ENCODE data around the gene ANKRD49. TPM values are rescaled to one million over a fixed set of nuclear protein-coding genes. Genes with fewer than 3 reads are reported as not detected.

The ANKRD49 gene
- total RNA-seq, 1 donor from 2014 or later, result 8.1 TPM

DNA sequence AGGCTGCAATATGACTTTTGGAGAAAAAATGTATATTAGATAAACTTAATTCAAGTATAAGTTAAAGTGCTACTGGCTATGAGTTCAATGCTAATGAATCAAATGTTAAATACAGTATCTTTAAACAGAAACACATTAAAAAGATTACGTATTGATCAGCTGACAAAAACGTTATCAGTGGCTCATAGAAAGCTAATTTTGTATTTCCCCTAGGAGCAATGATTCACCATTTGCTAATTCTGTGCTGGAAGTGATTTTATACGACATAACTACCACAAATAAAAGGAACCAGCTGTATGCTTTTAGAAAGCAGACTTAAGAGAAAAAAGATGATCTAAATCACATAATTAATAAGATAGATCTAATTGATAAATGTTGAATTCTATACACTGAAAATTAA is 43.7 kb upstream of the ANKRD49 start:
- DNase-seq (ENCODE audit: low spot score), result no peak
- TF ChIP-seq, protein P1, sequence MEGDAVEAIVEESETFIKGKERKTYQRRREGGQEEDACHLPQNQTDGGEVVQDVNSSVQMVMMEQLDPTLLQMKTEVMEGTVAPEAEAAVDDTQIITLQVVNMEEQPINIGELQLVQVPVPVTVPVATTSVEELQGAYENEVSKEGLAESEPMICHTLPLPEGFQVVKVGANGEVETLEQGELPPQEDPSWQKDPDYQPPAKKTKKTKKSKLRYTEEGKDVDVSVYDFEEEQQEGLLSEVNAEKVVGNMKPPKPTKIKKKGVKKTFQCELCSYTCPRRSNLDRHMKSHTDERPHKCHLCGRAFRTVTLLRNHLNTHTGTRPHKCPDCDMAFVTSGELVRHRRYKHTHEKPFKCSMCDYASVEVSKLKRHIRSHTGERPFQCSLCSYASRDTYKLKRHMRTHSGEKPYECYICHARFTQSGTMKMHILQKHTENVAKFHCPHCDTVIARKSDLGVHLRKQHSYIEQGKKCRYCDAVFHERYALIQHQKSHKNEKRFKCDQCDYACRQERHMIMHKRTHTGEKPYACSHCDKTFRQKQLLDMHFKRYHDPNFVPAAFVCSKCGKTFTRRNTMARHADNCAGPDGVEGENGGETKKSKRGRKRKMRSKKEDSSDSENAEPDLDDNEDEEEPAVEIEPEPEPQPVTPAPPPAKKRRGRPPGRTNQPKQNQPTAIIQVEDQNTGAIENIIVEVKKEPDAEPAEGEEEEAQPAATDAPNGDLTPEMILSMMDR (IDR thresholded peaks at IDR 0.05; ENCODE audit: unreplicated experiment), result no peak
- Mint-ChIP-seq H3K4me1 (ENCODE audit: unreplicated experiment) (no peaks in the 10 kb centered on the region), H3K27me3 (ENCODE audit: unreplicated experiment) (no peaks in the 10 kb centered on the region), H3K4me3 (ENCODE audit: unreplicated experiment) (no peak overlapping the region), H3K36me3 (ENCODE audit: low read depth, unreplicated experiment) (peaks cover 7% of the 10 kb centered on the region), H3K27ac (ENCODE audit: unreplicated experiment) (no peak overlapping the region), H3K9me3 (ENCODE audit: unreplicated experiment) (no peaks in the 10 kb centered on the region)

DNA sequence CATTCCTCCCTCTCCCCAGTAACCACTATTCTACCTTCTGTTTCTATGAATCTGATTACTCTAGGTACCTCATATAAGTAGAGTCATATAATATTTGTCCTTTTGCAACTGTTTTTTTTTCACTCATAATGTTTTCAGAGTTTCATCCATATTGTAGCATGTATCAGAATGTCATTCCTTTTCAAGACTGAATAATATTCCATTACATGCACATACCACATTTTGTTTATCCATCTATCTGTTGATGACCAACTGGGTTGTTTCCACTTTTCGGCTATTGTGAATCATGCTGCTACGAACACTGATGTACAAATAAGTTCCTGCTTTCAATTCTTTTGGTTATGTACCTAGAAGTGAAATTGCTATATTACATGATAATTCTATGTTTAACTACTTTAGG is 40.8 kb upstream of the ANKRD49 start:
- TF ChIP-seq, protein P1 (IDR thresholded peaks at IDR 0.05; ENCODE audit: unreplicated experiment), result no peak
- Mint-ChIP-seq H3K9me3 (ENCODE audit: unreplicated experiment) (no peaks in the 10 kb centered on the region), H3K27ac (ENCODE audit: unreplicated experiment) (no peak overlapping the region), H3K27me3 (ENCODE audit: unreplicated experiment) (no peaks in the 10 kb centered on the region), H3K36me3 (ENCODE audit: low read depth, unreplicated experiment) (peaks cover 7% of the 10 kb centered on the region), H3K4me3 (ENCODE audit: unreplicated experiment) (no peak overlapping the region), H3K4me1 (ENCODE audit: unreplicated experiment) (no peaks in the 10 kb centered on the region)
- no peak for DNase-seq (ENCODE audit: low spot score)

DNA sequence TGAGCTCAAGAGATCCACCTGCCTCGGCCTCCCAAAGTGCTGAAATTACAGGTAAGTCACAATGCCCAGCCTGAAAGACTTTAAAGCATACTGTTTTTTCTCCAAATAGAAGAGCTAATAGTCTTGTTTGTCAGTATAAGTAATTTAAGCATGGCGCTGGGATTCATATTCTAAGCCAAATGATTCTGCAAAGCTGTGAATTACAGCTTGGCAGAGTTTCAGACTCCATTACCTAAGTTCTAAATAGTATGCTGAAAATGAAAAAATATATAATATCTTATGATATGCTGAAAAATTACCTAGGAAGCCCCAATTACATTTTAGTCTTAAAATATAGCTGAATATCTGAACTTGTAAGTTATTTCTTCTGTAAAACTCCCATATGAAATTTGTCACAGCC is 39.5 kb upstream of the ANKRD49 start:
- H3K9me3 Mint-ChIP-seq (ENCODE audit: unreplicated experiment), result no peaks in the 10 kb centered on the region
- H3K4me1 Mint-ChIP-seq (ENCODE audit: unreplicated experiment), result no peaks in the 10 kb centered on the region
- no peak for DNase-seq (ENCODE audit: low spot score)
- H3K4me3 Mint-ChIP-seq (ENCODE audit: unreplicated experiment), result no peak overlapping the region
- peaks cover 7% of the 10 kb centered on the region for H3K36me3 Mint-ChIP-seq (ENCODE audit: low read depth, unreplicated experiment)
- TF ChIP-seq, protein P1 (IDR thresholded peaks at IDR 0.05; ENCODE audit: unreplicated experiment), result no peak
- H3K27me3 Mint-ChIP-seq (ENCODE audit: unreplicated experiment), result no peaks in the 10 kb centered on the region
- H3K27ac Mint-ChIP-seq (ENCODE audit: unreplicated experiment), result no peak overlapping the region

DNA sequence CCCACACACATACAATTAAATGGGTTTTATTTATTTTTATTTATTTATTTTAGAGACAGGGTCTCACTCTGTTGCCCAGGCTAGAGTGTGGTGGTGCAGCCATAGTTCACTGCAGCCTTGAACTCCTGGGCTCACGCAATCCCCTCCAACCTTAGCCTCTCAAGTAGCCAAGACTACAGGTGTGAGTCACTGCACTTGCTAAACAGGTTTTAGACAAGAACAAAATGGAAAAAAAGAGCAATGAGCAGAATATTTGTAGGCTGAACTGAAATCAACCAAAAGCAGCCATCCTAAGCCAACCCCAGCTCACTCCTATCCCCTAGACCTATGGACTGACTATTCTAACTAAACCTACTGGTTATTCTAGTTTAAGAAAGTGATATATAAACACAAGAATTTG is 37.9 kb upstream of the ANKRD49 start:
- H3K36me3 Mint-ChIP-seq (ENCODE audit: low read depth, unreplicated experiment), result peaks cover 15% of the 10 kb centered on the region
- H3K4me1 Mint-ChIP-seq (ENCODE audit: unreplicated experiment), result no peaks in the 10 kb centered on the region
- DNase-seq (ENCODE audit: low spot score), result no peak
- no peaks in the 10 kb centered on the region for H3K9me3 Mint-ChIP-seq (ENCODE audit: unreplicated experiment)
- H3K27ac Mint-ChIP-seq (ENCODE audit: unreplicated experiment), result no peak overlapping the region
- no peaks in the 10 kb centered on the region for H3K27me3 Mint-ChIP-seq (ENCODE audit: unreplicated experiment)
- no peak overlapping the region for H3K4me3 Mint-ChIP-seq (ENCODE audit: unreplicated experiment)
- TF ChIP-seq, protein P1 (IDR thresholded peaks at IDR 0.05; ENCODE audit: unreplicated experiment), result no peak

- no peak for DNase-seq (ENCODE audit: low spot score)
- Mint-ChIP-seq H3K4me3 (ENCODE audit: unreplicated experiment) (no peak overlapping the region), H3K27ac (ENCODE audit: unreplicated experiment) (no peak overlapping the region), H3K36me3 (ENCODE audit: low read depth, unreplicated experiment) (peaks cover 15% of the 10 kb centered on the region), H3K9me3 (ENCODE audit: unreplicated experiment) (no peaks in the 10 kb centered on the region), H3K4me1 (ENCODE audit: unreplicated experiment) (no peaks in the 10 kb centered on the region), H3K27me3 (ENCODE audit: unreplicated experiment) (no peaks in the 10 kb centered on the region)
- TF ChIP-seq, protein P1 (IDR thresholded peaks at IDR 0.05; ENCODE audit: unreplicated experiment), result no peak
Measured at GRCh38 chr11:94457118-94458029, 36.4 kb upstream of the ANKRD49 start.
